ENCODE measurements around the gene NDUFS4. TPM values are rescaled to one million over a fixed set of nuclear protein-coding genes. Genes with fewer than 3 reads are reported as not detected.

Gene NDUFS4
- total RNA-seq, 1 experiment from 2014 or later = 112 TPM

GRCh38 chr5:53601570-53601969, 41.1 kb downstream of the NDUFS4 start:
- H3K27ac ChIP-seq (ENCODE audit: low read depth, low read length, poor library complexity, severe bottlenecking) = no peak overlapping the region
- BruUV-seq (replicated peaks) = no TSS peak
- peaks cover 5% of the 10 kb centered on the region for H3K9me3 ChIP-seq (ENCODE audit: low read depth, low read length, poor library complexity, severe bottlenecking)
- H3K27me3 ChIP-seq (replicated peaks; ENCODE audit: insufficient read depth, low read depth, low read length, poor library complexity) = no peaks in the 10 kb centered on the region
- no peaks in the 10 kb centered on the region for H3K36me3 ChIP-seq (ENCODE audit: insufficient read depth, low read length, poor library complexity, severe bottlenecking)
- DNase-seq (ENCODE audit: low spot score) = no peak
- TF ChIP-seq EZH2 (IDR thresholded peaks at IDR 0.05; ENCODE audit: borderline replicate concordance, low read depth, low read length, poor library complexity, severe bottlenecking) (no peak), CTCF (conservative IDR thresholded peaks at IDR 0.05; ENCODE audit: low read depth, low read length) (no peak)
- intact Hi-C loops (cut with micrococcal nuclease; ENCODE audit: unreplicated experiment) = no loop called here
- CTCF ChIA-PET = no interaction called here
- H3K4me3 ChIP-seq (ENCODE audit: low read depth, low read length, poor library complexity, severe bottlenecking) = no peak overlapping the region
- H3K4me1 ChIP-seq (ENCODE audit: insufficient read depth, low read length, poor library complexity, severe bottlenecking) = peaks cover 7% of the 10 kb centered on the region
- POLR2A ChIA-PET (ENCODE audit: low non-redundant PET) = no interaction called here

- Histone ChIP-seq H3K27ac (ENCODE audit: low read depth, low read length, poor library complexity, severe bottlenecking) (no peak overlapping the region), H3K36me3 (ENCODE audit: insufficient read depth, low read length, poor library complexity, severe bottlenecking) (no peaks in the 10 kb centered on the region), H3K9me3 (ENCODE audit: low read depth, low read length, poor library complexity, severe bottlenecking) (peaks cover 5% of the 10 kb centered on the region), H3K4me3 (ENCODE audit: low read depth, low read length, poor library complexity, severe bottlenecking) (no peak overlapping the region), H3K4me1 (ENCODE audit: insufficient read depth, low read length, poor library complexity, severe bottlenecking) (peaks cover 10% of the 10 kb centered on the region), H3K27me3 (replicated peaks; ENCODE audit: insufficient read depth, low read depth, low read length, poor library complexity) (no peaks in the 10 kb centered on the region)
- BruUV-seq (replicated peaks) = no TSS peak
- CTCF ChIA-PET = no interaction called here
- intact Hi-C loops (cut with micrococcal nuclease; ENCODE audit: unreplicated experiment) = no loop called here
- POLR2A ChIA-PET (ENCODE audit: low non-redundant PET) = interaction anchor here (0.6 kb wide), 1 partner anchor 850 kb away, joined by 7 read pairs; no protein-coding TSS in a partner anchor
- DNase-seq (ENCODE audit: low spot score) = no peak
- TF ChIP-seq EZH2 (IDR thresholded peaks at IDR 0.05; ENCODE audit: borderline replicate concordance, low read depth, low read length, poor library complexity, severe bottlenecking) = no peak
- TF ChIP-seq CTCF (conservative IDR thresholded peaks at IDR 0.05; ENCODE audit: low read depth, low read length) = no peak
Measured at GRCh38 chr5:53603009-53603687, 42.7 kb downstream of the NDUFS4 start.

- BruUV-seq (replicated peaks) = no TSS peak
- POLR2A ChIA-PET (ENCODE audit: low non-redundant PET) = no interaction called here
- Histone ChIP-seq H3K27ac (ENCODE audit: low read depth, low read length, poor library complexity, severe bottlenecking) (no peak overlapping the region), H3K4me3 (ENCODE audit: low read depth, low read length, poor library complexity, severe bottlenecking) (no peak overlapping the region), H3K4me1 (ENCODE audit: insufficient read depth, low read length, poor library complexity, severe bottlenecking) (peaks cover 15% of the 10 kb centered on the region), H3K9me3 (ENCODE audit: low read depth, low read length, poor library complexity, severe bottlenecking) (peaks cover under 1% of the 10 kb centered on the region), H3K36me3 (ENCODE audit: insufficient read depth, low read length, poor library complexity, severe bottlenecking) (no peaks in the 10 kb centered on the region), H3K27me3 (replicated peaks; ENCODE audit: insufficient read depth, low read depth, low read length, poor library complexity) (no peaks in the 10 kb centered on the region)
- intact Hi-C loops (cut with micrococcal nuclease; ENCODE audit: unreplicated experiment) = no loop called here
- TF ChIP-seq CTCF (conservative IDR thresholded peaks at IDR 0.05; ENCODE audit: low read depth, low read length) (no peak), EZH2 (IDR thresholded peaks at IDR 0.05; ENCODE audit: borderline replicate concordance, low read depth, low read length, poor library complexity, severe bottlenecking) (no peak)
- CTCF ChIA-PET = no interaction called here
- no peak for DNase-seq (ENCODE audit: low spot score)
Measured at GRCh38 chr5:53604309-53604708, 43.9 kb downstream of the NDUFS4 start.

All from A673 (cell line).